Mucosa of stomach (tissue), 1 donor: ENCODE measurements around the gene ADAMTS6.

Experiments used
- H3K27me3 ChIP-seq: one replicate; pipeline ENCODE4 v1.7.0; 2013; ENCODE audit warnings: mild to moderate bottlenecking, low read length; ENCODE audit not compliant: control insufficient read depth, insufficient read depth
- H3K36me3 ChIP-seq: one replicate; pipeline ENCODE4 v1.7.0; 2013; ENCODE audit warnings: low read length; ENCODE audit not compliant: control insufficient read depth, insufficient read depth
- H3K4me1 ChIP-seq: one replicate; pipeline ENCODE4 v1.7.0; 2013; ENCODE audit warnings: mild to moderate bottlenecking, low read length; ENCODE audit not compliant: control insufficient read depth, insufficient read depth
- H3K4me3 ChIP-seq: one replicate; pipeline ENCODE4 v1.7.0; 2013; ENCODE audit warnings: low read length
- H3K9ac ChIP-seq: one replicate; pipeline ENCODE4 v1.7.0; 2013; ENCODE audit warnings: mild to moderate bottlenecking, low read length, moderate library complexity
- H3K9me3 ChIP-seq: one replicate; pipeline ENCODE4 v1.7.0; 2013; ENCODE audit warnings: mild to moderate bottlenecking, low read length, moderate library complexity; ENCODE audit not compliant: control insufficient read depth
- donor health status: Pancreatic carcinoma.

The ADAMTS6 gene

DNA sequence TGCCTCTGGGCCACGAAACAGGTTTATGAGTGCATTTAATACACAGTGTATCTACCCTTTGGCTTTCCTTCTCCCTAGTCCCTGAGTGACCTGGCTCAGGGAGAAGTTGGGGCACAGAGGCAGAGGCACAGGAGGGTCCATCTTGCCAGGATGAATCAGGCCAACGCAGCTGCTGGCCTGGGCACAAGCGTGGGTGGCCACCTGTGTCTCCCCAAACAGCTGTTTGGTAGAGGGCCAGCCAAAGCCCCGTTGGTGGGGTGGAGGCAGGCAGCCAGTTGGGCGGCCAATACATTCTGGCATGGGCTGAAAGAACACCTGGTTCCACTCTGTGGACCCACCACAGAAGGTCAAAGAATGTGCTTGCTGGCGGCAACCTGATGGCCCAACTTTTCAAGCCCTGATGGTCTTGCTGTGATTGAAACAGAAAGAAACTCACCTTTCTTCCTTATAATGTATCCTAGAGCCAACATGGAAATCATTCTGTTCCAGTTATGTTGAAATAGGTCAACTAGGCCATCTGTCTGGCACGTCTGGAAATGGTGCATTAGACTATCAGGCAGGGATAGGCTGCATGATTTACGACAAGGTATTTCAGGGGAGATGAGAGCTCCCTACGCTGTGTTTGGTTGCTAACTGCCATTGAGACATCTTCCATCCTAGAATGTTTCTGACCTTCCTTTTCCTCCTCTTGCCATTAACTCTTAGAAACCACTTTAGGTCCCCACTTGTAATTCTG, 337.4 kb downstream of the ADAMTS6 start:
- H3K9me3 ChIP-seq: no peaks in the 10 kb centered on the region
- no peak overlapping the region for H3K4me3 ChIP-seq
- no peaks in the 10 kb centered on the region for H3K4me1 ChIP-seq
- H3K36me3 ChIP-seq: no peaks in the 10 kb centered on the region
- H3K27me3 ChIP-seq: no peaks in the 10 kb centered on the region
- no peak overlapping the region for H3K9ac ChIP-seq

DNA sequence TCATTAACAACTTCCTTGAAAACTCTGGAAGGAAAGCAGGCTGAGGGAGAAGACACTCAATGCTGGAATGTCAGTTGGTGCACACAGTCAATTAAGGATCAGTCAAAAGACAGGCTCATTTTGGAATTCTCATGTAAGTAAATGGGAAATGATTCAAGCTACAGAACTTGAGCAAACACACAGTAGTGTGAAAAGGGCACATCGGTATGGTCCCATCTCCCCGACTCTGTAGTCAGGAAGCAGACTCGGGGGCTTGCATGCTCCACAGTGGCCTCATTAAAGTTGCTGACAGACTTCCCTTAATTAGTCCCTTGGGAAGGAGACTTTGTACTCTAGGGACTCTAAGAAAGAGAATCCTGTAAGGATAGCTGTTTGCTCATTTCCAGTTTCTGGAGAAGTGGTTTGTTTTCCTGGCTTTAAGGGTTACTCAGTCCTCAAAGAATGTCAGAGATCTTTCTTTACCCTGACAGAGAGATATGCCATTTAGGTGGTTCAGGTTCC, 339.2 kb downstream of the ADAMTS6 start:
- Histone ChIP-seq H3K4me3 (no peak overlapping the region), H3K9ac (no peak overlapping the region), H3K27me3 (no peaks in the 10 kb centered on the region), H3K36me3 (no peaks in the 10 kb centered on the region), H3K4me1 (no peaks in the 10 kb centered on the region), H3K9me3 (no peaks in the 10 kb centered on the region)

DNA sequence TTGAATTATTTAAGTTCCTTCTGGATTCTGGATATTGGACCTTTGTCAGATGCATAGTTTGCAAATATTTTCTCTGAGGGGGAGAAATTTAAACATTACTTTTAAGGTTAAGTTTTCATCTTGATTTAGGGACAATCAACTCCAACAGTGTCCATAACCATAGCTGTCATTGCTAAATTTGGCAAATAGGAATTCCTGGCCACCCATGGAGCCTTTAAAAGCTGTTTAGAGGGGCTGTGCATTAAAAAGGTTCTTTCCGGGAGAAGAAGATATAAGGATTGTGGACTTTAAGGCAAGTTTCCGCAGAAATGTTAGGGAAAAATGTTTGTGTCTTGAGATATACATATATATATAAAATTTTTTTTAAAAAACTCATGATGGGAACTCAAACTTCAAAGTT, 339.7 kb downstream of the ADAMTS6 start:
- Histone ChIP-seq H3K4me3 (no peak overlapping the region), H3K9ac (no peak overlapping the region), H3K27me3 (no peaks in the 10 kb centered on the region), H3K36me3 (no peaks in the 10 kb centered on the region), H3K4me1 (no peaks in the 10 kb centered on the region), H3K9me3 (no peaks in the 10 kb centered on the region)

DNA sequence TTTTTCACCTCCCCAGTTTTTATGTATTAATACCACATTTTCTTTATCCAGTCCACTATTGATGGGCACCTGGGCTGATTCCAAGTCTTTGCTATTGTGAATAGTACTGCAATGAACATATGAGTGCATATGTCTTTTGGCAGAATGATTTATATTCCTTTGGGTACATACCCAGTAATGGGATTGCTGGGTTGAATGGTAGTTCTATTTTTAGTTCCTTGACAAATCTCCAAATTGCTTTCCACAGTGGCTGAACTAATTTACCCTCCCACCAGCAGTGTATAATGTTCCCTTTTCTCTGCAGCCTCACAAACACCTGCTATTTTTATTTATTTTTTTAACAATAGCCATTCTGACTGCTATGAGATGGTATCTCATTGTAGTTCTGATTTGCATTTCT, 340.2 kb downstream of the ADAMTS6 start:
- no peak overlapping the region for H3K4me3 ChIP-seq
- no peaks in the 10 kb centered on the region for H3K36me3 ChIP-seq
- H3K9me3 ChIP-seq: no peaks in the 10 kb centered on the region
- no peak overlapping the region for H3K9ac ChIP-seq
- H3K27me3 ChIP-seq: no peaks in the 10 kb centered on the region
- H3K4me1 ChIP-seq: no peaks in the 10 kb centered on the region

DNA sequence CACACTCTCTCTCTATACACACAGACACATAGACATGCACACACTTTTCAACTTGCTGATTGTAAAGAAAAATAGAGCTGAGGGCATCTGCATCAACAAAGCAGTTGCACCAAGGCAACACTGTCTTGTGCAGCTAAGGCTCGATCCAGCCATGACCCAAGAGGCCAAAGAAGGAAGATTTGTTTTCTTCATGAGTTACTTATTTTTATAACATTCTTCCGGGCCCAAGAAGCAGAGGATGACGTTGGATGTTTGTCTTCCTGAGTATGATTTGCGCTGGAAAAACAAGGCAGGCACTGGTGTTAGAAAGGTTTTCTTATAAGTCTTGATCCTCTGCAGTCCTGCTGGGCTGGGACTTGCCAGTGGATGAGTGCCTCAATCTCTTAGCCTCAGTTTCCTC, 344.1 kb downstream of the ADAMTS6 start:
- Histone ChIP-seq H3K4me1 (no peaks in the 10 kb centered on the region), H3K27me3 (no peaks in the 10 kb centered on the region), H3K9ac (no peak overlapping the region), H3K4me3 (no peak overlapping the region), H3K9me3 (no peaks in the 10 kb centered on the region), H3K36me3 (no peaks in the 10 kb centered on the region)

DNA sequence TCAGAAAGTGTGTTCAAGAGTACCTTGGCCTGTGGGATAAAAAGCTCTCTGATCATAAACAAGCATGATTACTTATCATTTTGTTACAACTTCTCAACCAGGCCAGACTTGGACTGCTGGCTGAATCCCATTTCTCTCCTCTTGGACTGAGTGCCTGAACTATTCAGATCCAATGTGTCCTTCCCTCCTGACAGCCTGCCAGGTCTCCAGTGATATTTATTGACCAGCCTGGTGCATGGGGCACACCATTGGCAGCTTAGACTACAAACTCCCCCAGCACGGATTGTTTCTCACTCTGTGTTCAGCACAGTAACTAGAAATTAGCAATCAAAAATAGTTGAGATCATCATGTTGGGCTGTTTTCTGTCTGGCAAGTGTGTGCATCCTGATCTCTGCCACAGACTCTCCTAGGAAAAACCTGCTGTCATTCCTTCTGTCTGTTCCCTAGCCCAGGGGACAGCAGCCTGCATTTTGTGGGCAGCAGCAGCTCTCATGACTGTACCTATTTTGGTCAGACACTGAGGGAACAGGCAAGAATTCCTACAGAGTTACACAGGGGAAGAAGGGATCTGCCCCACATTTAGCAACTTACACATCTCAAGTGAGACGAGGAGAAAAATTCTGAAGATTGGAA, 348.1 kb downstream of the ADAMTS6 start:
- Histone ChIP-seq H3K9ac (no peak overlapping the region), H3K4me3 (no peak overlapping the region), H3K36me3 (no peaks in the 10 kb centered on the region), H3K4me1 (no peaks in the 10 kb centered on the region), H3K9me3 (no peaks in the 10 kb centered on the region), H3K27me3 (no peaks in the 10 kb centered on the region)

DNA sequence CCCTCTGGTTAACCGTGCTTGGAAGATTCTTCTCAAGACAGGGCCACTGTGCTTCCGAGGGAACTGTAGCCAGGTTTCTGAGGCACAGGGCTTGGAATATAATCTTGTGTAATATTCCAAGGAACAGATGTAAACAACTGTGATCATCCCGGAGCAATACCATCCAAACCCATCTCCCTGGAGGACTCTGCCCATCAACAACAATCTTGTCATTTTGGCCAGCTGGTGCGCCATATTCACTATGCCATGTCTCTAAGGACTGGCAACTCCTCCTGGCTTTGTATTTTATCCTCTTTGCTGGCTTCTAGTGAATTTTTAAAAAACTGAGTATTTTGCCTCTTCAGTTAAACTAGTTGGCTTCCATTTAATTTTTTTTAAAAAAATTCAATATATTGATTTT, 349.3 kb downstream of the ADAMTS6 start:
- H3K9me3 ChIP-seq: no peaks in the 10 kb centered on the region
- H3K27me3 ChIP-seq: no peaks in the 10 kb centered on the region
- H3K4me3 ChIP-seq: no peak overlapping the region
- no peaks in the 10 kb centered on the region for H3K4me1 ChIP-seq
- no peaks in the 10 kb centered on the region for H3K36me3 ChIP-seq
- H3K9ac ChIP-seq: no peak overlapping the region

DNA sequence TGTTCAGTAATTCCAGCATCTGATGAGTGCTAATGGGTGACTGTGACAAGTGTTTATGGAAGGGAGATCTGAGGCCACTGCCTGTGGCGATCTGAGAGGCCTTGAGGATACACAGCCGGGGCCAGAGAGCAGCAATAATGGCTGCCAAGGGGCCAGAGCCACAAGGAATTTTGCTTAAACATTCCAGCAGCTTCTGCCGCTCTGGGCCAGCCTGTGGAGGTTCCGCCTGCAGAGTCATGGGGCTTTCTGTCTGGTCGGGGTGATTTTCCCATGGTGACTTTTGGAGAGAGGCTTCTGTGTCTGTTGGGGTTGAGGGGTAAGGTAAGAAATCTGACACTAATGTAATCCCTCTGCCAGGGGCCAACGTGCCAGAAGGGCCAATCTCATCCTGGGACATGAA, 353.5 kb downstream of the ADAMTS6 start:
- no peaks in the 10 kb centered on the region for H3K4me1 ChIP-seq
- no peak overlapping the region for H3K9ac ChIP-seq
- H3K4me3 ChIP-seq: no peak overlapping the region

DNA sequence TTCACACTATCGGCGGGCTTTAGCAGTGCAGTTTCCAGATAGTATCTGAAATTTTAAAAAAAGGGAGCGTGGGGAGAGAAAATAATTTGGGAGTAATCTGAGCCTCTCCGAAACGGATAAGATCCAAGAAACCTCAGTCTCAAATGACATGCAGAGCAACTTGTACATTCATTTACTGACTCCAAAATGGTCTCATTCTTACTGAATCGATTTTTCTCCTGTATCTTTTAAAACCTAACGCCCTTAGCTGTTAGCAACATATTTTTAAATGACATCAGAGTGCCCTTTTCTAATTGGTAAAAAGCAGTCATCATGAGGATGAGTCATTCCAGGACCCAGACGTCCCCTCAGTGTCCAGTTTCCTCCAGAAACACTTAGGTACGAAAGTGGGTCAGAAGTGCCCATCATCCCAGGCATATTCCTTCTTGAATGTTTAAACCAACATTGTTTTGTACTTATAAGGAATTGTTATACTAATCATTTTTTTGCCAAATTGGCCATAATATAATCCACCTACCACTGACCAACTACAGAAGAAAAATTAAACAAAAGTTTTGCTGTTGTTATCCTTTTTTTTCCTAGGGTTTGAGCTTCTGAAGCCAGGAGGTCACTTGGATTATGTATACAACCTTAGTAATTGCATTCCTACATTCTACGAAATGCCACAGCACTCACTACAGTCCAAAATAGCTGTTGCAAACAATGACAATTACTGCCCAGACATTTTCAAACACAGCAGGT, 354.4 kb downstream of the ADAMTS6 start:
- no peaks in the 10 kb centered on the region for H3K27me3 ChIP-seq
- no peak overlapping the region for H3K9ac ChIP-seq
- H3K4me3 ChIP-seq: no peak overlapping the region
- no peaks in the 10 kb centered on the region for H3K9me3 ChIP-seq
- H3K4me1 ChIP-seq: no peaks in the 10 kb centered on the region
- no peaks in the 10 kb centered on the region for H3K36me3 ChIP-seq

More for the DNA sequence above, 353.5 kb downstream of the ADAMTS6 start:
- Histone ChIP-seq H3K36me3 (no peaks in the 10 kb centered on the region), H3K9me3 (no peaks in the 10 kb centered on the region), H3K27me3 (no peaks in the 10 kb centered on the region)

DNA sequence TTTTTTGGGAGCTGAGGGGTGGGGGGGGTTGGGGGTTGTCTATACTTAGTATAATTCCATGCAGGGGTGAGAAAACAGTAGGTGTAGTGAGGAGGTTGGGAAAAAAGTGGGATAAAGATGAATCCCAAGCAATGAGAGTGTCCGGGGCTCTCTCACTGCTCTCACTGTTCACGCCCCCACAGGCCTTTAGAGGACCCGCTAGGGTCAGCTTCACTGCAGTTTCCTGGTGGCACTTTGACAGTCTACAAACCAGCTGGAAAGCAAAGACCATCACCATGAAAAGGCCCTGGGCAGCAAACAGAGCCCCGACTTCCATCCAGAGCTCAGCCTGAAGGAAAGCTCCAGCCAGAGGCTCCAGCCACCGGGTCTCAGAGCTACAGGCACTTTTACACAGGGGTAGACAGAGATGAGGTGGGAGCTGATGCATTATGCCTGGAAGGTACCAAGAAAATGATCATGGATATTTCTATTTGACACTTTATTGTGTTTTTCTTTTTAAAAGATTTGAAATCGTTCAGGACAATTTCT, 355.1 kb downstream of the ADAMTS6 start:
- Histone ChIP-seq H3K36me3 (no peaks in the 10 kb centered on the region), H3K27me3 (no peaks in the 10 kb centered on the region), H3K4me1 (no peaks in the 10 kb centered on the region), H3K4me3 (no peak overlapping the region), H3K9me3 (no peaks in the 10 kb centered on the region), H3K9ac (no peak overlapping the region)

DNA sequence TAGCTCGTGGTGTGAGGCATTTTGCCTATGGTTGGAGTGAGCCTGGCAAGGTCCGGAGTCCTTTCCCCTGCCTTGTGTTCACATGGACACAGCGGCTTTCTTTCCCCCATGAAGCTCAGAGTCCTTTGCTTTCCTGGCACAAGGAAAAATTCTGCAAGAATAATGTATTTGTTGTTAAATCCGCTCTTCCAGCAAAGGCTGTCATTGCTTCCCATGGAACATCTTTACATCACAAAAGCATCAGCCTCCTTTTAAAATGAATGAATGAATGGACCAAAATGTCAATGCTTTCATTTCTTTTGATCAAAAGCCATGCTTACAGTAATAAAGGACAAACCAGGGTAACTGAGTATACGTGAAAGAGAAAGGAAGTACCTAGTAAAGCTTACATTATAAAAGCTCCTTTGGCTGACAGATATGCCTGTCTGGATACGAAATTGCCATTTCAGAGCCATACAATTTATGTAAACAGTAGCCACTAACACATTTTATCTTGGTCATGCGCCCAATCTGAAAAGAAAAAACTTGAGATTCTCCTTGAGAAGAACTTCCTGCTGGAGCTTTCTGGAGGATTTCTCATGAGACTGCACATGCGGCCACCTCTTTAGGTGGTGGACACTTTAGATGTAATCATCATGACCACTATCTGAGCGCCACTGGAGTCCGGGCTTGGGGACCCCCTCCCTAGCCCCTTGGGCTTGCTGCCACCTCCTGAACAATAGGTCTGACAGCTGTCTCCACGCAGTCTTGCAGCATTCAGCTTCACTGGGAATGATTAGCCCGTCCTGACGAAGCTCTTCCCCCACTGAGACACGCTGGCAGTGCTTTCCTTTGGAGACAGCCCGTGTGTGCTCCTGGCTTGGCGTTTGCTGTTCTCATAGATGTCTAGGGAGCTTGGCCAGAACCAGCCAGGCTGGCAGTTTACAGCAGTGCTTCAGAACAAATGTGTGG, 355.9 kb downstream of the ADAMTS6 start:
- Histone ChIP-seq H3K9me3 (no peaks in the 10 kb centered on the region), H3K4me1 (no peaks in the 10 kb centered on the region), H3K27me3 (no peaks in the 10 kb centered on the region), H3K9ac (no peak overlapping the region), H3K4me3 (no peak overlapping the region), H3K36me3 (no peaks in the 10 kb centered on the region)
